ENCODE data around the gene LIN28B.

The LIN28B gene

GRCh38 chr6:105111105-105111504 is 154.2 kb downstream of the LIN28B start:
- TF ChIP-seq ZFX (IDR thresholded peaks at IDR 0.05; ENCODE audit: borderline replicate concordance) (no peak), CTCF (IDR thresholded peaks at IDR 0.05) (no peak)
- H3K27ac ChIP-seq = no peak overlapping the region

DNA sequence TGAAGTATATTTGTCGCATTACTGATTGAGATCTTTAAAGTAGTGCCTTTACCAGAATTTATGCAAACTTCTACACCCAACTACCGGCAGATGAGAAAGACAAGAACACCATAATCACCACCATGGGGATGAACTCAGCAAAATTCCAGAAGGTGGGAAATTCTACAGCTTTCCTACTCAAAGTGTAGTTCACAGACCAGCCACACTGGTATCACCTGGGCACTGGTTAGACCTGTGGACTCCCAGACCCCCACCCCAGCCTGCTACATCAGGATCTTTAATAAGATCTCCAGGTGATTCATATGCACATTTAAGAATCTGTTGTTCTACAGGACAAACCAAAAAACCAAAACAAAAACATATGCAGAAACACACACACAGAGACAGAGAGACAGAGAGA is 155.0 kb downstream of the LIN28B start:
- H3K27ac ChIP-seq = no peak overlapping the region
- TF ChIP-seq ZFX (IDR thresholded peaks at IDR 0.05; ENCODE audit: borderline replicate concordance) = no peak
- no peak for TF ChIP-seq CTCF (IDR thresholded peaks at IDR 0.05)

GRCh38 chr6:105112577-105112976 is 155.7 kb downstream of the LIN28B start:
- no peak for TF ChIP-seq CTCF (IDR thresholded peaks at IDR 0.05)
- TF ChIP-seq ZFX (IDR thresholded peaks at IDR 0.05; ENCODE audit: borderline replicate concordance) = no peak
- H3K27ac ChIP-seq = no peak overlapping the region

- H3K27ac ChIP-seq = no peak overlapping the region
- TF ChIP-seq ZFX (IDR thresholded peaks at IDR 0.05; ENCODE audit: borderline replicate concordance) = no peak
- no peak for TF ChIP-seq CTCF (IDR thresholded peaks at IDR 0.05)
Observed at GRCh38 chr6:105113422-105113821, 156.5 kb downstream of the LIN28B start.

DNA sequence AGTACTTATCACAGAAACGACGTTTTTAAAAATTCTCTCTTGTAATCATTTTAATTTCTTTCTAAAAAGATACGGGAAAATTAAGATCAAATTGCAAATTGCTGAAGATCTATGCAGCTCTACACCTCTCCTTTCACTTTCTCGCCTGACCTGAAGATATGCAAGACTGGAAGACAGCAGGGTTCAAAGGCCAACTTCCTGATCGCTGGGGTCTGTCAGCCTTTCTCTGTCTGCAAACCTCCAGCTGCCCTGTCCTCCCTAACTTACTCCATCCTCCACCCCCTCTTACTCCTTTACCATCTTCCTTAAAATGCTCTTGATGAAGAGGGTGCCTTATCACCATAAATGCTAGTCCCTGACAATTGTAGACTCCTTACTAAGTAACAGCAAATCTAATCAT is 159.2 kb downstream of the LIN28B start:
- TF ChIP-seq ZFX (IDR thresholded peaks at IDR 0.05; ENCODE audit: borderline replicate concordance) (no peak), CTCF (IDR thresholded peaks at IDR 0.05) (no peak)
- H3K27ac ChIP-seq = no peak overlapping the region

DNA sequence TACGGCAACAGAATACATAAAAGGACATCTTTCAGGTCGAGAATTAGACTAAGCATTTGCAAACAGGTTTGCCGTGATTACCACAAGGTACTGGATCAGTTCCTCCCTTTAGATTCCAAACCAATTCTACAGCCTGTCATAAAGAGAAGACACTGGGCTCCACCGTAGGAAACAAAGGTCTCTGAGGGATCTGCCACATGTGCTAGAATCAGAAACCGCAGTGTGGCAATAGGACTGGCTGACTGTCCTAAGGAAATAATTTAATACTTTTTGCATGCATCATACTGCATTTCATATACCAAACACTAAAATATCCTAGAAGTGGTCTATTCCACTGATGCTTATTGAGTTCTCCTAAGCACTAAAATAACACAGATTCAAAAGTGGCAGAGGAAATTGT is 163.7 kb downstream of the LIN28B start:
- TF ChIP-seq CTCF (IDR thresholded peaks at IDR 0.05) (no peak), ZFX (IDR thresholded peaks at IDR 0.05; ENCODE audit: borderline replicate concordance) (no peak)
- H3K27ac ChIP-seq = no peak overlapping the region

DNA sequence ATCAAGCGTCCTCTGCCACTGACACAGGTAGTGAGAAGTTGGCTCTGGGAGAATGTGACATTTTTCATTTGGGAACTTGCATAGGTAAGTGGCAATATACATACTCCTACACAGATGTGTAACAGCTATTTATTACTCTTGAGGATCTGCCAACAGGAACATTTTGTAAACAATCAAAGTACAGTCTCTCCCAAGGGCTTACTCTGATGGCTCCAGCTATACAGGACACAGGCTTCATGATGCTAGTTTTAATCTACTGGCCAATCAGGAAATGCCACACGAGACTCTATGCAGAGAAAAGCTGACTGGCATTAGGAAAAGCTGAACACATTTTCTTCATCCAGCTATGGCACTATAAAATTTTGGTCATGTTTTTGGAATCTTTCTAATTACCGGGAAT is 165.1 kb downstream of the LIN28B start:
- no peak for TF ChIP-seq CTCF (IDR thresholded peaks at IDR 0.05)
- TF ChIP-seq ZFX (IDR thresholded peaks at IDR 0.05; ENCODE audit: borderline replicate concordance) = no peak
- H3K27ac ChIP-seq = peak overlapping the region; percentile 58
